HG02870 (cell line): ENCODE data around the gene PHACTR3.

Source experiments
- ATAC-seq: cut with Tn5 transposase; IDR thresholded peaks from one replicate; pipeline ENCODE4 v1.9.1; 2021; ENCODE audit warnings: mild to moderate bottlenecking, moderate library complexity; ENCODE audit not compliant: unreplicated experiment

The PHACTR3 gene

GRCh38 chr20:59645271-59645670, 40.9 kb downstream of the PHACTR3 start:
- no peak for ATAC-seq

GRCh38 chr20:59645761-59646171, 41.4 kb downstream of the PHACTR3 start:
- ATAC-seq, result no peak

GRCh38 chr20:59646487-59646886, 42.1 kb downstream of the PHACTR3 start:
- ATAC-seq, result no peak

GRCh38 chr20:59647271-59647670, 42.9 kb downstream of the PHACTR3 start:
- ATAC-seq, result no peak

GRCh38 chr20:59648466-59649070, 44.2 kb downstream of the PHACTR3 start:
- no peak for ATAC-seq

- no peak for ATAC-seq
These were observed 46.1 kb downstream of the PHACTR3 start for GRCh38 chr20:59650418-59650817.

GRCh38 chr20:59652381-59652780, 48.0 kb downstream of the PHACTR3 start:
- ATAC-seq, result no peak

GRCh38 chr20:59656417-59656816, 52.1 kb downstream of the PHACTR3 start:
- ATAC-seq, result no peak

GRCh38 chr20:59657459-59658046, 53.2 kb downstream of the PHACTR3 start:
- no peak for ATAC-seq

GRCh38 chr20:59660471-59660870, 56.1 kb downstream of the PHACTR3 start:
- ATAC-seq, result no peak

GRCh38 chr20:59661153-59661552, 56.8 kb downstream of the PHACTR3 start:
- ATAC-seq, result no peak

GRCh38 chr20:59661621-59662020, 57.3 kb downstream of the PHACTR3 start:
- ATAC-seq, result no peak

GRCh38 chr20:59662161-59662560, 57.8 kb downstream of the PHACTR3 start:
- no peak for ATAC-seq

- ATAC-seq, result no peak
These were observed 58.6 kb downstream of the PHACTR3 start for GRCh38 chr20:59662856-59663512.

GRCh38 chr20:59663513-59664060, 59.2 kb downstream of the PHACTR3 start:
- ATAC-seq, result no peak

- no peak for ATAC-seq
These were observed 60.1 kb downstream of the PHACTR3 start for GRCh38 chr20:59664421-59664941.

- no peak for ATAC-seq
These were observed 61.6 kb downstream of the PHACTR3 start for GRCh38 chr20:59665656-59666555.

- no peak for ATAC-seq
These were observed 62.2 kb downstream of the PHACTR3 start for GRCh38 chr20:59666586-59666985.

GRCh38 chr20:59667131-59667530, 62.8 kb downstream of the PHACTR3 start:
- no peak for ATAC-seq

GRCh38 chr20:59667981-59668515, 63.7 kb downstream of the PHACTR3 start:
- no peak for ATAC-seq
